Epithelial cell of prostate (primary cell): ENCODE data around the gene GALNT9.
"Not testable (repeated sequence)": the region's sequence is repeated elsewhere in the genome, so short reads cannot be mapped to it uniquely, and the experiment has no call there.

Experiments used
- DNase-seq: peaks from one replicate; pipeline ENCODE4 v3.0.0-alpha.2; 2011; ENCODE audit warnings: low read depth, low spot score
- H3K27ac ChIP-seq: fragments of 450-650 bp; 2 replicates; pipeline ENCODE4 v1.5.1; 2017; ENCODE audit warnings: mild to moderate bottlenecking

GALNT9 gene

DNA sequence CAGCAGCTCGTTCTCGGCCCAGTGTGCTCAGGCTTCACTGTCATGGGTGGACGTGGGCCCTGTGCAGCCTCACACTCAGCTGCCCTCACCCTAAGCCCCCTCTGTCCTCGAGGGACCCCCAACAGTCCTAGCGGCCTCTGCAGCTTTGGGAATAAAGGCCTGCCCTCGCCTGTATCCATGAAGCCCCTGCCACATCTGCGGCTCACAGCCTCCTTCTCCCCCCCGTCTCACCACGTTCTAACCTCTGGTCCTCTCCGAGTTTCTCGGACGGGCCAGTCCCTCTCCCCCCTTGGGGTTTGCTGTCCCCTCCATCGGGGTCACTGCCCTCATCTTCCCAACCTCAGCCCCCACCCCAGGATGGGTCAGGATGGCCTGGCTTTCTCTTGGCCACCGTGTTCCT is 30.2 kb upstream of the GALNT9 start:
- no peak overlapping the region for H3K27ac ChIP-seq
- DNase-seq: no peak

DNA sequence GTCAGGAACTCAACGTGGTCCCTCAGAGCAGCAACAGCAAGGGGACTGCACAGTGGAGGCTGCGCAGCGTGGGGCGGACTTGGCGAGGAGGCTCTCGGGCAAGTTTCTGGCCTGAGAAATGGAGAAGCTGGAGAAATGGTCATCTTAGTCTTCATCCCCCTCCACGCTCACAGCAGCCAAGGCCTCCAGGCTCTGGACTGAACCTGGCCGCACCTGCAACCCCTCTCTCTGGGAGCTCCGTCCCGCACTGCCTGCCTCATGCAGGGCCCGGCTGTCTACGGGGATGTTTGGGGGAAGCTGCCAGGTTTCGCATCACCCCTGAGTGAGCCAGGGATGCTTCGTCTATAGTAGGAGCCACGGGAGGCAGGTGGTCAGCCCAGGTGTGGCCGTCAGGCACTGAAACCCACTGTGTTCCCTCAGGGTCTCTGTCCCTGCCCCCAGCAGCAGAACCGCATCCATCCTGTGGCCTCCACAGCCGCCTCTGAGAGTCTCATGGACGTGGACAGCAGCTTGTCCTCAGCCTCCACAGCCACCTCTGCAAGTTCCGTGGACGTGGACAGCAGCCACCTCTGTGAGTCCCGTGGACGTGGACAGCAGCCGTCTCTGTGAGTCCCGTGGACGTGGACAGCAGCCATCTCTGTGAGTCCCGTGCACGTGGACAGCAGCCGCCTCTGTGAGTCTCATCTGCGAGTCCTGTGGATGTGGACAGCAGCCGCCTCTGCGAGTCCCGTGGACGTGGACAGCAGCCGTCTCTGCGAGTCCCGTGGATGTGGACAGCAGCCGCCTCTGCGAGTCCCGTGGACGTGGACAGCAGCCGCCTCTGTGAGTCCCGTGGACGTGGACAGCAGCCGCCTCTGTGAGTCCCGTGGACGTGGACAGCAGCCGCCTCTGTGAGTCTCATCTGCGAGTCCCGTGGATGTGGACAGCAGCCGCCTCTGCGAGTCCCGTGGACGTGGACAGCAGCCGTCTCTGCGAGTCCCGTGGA is 29.1 kb upstream of the GALNT9 start:
- DNase-seq, H3K27ac ChIP-seq: not testable (repeated sequence)

DNA sequence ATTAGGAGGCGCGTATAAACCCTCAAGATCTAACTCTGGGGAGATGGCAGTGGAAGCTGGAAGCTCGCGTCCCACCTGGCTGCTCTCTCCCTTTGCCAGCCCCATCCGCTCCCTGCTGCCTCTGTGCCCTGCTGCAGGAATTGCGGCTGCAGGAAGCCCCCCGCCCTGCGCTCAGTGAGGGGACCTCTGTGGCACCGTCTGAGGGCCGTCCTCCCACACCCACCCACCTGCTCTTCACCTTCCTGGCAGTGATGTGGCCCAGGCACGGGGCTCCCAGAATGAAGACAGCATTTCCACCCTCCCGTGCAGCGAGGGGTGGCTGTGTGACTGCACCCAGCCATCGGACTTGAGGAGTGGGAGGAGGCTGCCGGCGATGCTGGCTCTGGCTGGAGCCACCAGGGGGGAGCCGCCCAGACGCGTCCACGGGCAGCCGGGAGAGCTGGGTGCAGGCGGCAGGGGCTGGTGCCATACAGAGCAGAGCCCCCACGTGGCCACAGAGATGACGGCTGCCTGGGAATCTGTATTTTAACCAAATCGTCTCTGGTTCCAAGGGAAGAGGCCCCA is 28.3 kb upstream of the GALNT9 start:
- no peak for DNase-seq
- no peak overlapping the region for H3K27ac ChIP-seq

DNA sequence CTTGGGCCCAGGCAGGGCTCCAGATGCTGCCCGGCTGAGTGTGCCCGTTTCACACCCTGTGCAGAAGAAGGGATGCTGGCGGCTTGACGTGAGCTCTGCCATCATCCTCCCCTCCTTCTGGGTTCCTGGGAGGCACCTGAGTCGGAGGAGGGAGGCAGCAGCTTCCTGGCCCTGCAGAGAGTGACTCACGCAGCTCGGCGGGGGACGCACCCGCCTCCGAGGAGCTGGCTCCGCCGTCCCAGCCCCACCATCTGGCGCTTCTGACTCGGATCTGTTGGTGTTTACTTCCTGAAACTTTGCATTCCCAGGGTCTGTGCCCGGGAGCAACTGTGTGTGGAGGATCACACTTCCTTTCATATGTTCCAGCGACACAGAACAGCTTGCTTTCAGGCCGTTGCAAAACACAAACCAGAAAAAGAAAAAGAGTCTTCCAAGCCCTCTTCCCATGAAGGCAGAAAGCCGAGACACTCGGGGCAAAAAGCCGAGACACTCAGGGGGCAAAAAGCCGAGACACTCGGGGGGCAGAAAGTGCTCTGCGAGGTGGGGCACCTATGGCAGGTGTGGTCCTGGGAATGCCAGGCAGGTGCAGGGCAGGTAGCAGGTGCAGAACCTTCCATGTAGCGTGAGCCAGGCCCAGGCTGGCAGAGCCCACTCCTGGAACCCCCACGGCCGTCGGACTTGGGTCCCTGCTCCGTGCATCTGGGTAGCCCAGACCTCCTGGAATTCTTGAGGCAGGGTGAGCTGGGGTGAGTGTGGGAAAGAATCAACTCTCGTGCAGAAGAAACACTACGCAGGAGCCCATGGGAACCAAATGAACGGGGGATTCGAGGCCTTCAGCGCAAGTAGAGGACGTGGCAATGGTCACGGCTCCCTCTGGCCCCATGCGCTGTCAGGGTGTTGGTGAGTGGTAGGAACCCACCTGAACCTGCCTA is 27.6 kb upstream of the GALNT9 start:
- DNase-seq: no peak
- H3K27ac ChIP-seq: no peak overlapping the region

DNA sequence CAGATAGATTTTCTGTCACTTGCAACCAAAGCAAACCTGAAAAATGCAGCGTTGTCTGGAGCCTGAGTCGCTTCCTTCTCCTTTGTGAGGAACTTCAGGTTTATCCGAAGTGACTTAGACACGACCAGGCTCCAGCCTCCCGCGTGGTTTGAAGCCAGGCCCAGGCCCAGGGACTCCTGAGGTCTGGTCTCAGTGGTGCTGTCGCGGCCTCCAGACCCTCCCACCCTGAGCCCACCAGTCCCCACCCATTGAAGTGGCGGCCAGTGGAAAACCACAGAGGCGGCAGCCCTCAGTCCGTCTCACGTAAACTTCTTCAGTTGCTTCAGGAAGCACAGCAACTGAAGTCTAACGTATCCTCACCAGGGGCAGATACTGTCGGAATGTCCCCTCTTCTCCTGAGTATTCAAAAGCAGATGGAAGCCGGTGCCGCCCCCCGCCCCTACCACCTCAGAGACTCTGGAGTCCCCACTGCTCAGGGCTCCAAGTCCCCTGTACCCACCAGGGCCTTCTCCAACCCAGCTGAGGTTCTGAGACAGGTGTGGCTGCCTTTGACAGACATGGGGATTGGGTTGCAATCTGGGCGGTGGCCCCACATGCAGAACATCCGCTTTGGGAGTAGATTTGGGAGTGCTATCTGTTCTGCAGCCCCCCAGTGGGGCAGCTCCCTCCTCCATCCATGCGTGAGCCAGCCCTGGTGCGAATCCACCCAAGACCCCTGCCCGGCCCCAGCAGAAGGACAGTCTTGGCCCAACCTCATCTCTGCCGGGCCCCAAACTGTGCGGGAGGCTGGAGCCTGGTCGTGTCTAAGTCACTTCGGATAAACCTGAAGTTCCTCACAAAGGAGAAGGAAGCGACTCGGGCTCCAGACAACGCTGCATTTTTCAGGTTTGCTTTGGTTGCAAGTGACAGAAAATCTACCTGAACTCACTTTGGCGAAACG is 26.6 kb upstream of the GALNT9 start:
- DNase-seq: no peak
- H3K27ac ChIP-seq: no peak overlapping the region

DNA sequence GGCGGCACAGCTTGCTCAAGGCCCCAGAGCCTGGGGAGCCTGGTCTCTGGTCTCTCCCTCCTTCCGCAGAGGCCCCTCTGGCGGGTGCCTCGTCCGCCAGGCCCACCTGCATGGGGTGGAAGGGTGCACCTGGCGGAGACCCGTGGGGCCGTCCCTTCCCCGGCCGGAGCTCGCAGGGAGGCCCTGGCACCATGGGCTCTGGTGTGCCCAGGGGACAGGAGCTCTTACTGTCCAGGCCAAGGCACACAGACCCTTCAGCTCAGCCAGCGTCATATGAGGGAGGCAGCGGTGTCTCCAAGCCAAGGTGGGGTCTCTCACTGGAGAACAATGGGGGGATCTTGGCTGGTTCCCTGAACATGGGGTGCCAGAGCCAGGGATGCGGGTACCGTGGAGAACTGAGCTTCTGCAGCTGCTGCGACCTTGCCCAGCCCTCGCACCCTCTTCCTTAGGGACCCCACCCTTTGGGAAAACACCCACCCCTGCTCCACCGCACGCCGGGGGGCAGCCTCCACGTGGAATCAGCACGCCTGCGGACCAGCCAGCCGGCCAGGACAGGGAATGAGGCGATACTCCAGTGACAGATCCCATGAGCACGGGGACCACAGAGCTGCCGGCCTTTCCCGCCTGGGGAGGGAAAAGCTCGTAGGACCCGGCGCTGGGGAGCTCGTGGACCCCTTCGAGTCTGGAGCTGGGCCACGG is 25.7 kb upstream of the GALNT9 start:
- DNase-seq: no peak

DNA sequence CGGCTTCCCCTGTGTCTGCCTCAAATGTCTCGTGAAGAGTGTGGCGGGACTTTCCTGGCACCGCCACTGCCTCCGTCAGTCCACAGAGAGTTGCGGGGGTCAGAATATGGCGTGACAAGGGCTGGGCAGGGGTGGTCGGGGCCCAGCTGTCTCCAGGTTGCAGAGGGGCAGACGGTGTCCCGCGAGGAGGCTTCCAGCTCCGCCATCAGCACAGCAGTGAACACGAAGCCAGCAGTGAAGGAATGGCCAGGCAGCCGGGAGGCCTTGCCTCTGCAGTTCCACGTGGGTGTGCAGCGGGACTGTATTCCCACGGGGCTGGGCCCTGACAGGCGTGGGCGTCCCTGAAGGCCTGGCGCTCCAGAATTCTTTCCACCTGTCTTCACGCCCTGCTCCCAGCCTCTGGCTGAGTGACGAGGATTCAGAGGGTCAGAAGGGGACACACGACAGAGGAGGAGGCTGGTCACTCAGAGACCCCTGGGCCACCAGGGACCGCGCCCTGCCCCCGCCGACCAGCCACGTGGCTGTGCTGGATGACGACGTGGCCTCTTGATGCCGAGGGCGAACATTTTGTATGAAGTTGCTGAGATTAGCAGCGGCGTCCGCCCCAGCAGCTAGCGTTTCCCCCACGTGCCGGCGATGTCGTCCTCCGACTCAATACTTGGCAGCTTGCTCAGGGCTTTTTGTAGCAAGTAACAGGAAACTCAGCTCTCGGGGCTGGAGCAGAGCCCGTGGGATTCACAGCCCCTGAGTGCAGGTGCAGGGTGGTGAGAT is 25.0 kb upstream of the GALNT9 start:
- DNase-seq: no peak
- no peak overlapping the region for H3K27ac ChIP-seq

More for the DNA sequence above, 25.7 kb upstream of the GALNT9 start:
- H3K27ac ChIP-seq: no peak overlapping the region

DNA sequence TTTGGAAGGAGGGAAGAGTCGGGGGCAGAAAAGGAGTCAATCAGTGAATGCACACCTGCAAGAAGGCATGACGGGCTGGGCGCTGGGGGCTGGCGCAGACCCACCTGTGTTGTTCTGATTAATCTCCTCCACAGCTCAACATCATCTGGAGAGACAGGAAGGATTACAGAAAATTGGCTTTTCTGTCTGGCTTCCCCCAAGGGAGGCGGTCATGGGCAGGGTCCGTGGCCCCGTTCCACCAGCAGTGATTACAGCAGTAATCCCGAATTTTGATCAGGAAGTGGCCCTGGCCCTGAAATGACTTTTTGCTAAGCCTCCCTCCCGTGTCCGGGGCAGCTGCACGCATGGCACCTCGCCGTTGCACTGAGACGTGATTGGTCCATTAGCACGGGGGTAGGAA is 24.4 kb upstream of the GALNT9 start:
- DNase-seq: no peak

DNA sequence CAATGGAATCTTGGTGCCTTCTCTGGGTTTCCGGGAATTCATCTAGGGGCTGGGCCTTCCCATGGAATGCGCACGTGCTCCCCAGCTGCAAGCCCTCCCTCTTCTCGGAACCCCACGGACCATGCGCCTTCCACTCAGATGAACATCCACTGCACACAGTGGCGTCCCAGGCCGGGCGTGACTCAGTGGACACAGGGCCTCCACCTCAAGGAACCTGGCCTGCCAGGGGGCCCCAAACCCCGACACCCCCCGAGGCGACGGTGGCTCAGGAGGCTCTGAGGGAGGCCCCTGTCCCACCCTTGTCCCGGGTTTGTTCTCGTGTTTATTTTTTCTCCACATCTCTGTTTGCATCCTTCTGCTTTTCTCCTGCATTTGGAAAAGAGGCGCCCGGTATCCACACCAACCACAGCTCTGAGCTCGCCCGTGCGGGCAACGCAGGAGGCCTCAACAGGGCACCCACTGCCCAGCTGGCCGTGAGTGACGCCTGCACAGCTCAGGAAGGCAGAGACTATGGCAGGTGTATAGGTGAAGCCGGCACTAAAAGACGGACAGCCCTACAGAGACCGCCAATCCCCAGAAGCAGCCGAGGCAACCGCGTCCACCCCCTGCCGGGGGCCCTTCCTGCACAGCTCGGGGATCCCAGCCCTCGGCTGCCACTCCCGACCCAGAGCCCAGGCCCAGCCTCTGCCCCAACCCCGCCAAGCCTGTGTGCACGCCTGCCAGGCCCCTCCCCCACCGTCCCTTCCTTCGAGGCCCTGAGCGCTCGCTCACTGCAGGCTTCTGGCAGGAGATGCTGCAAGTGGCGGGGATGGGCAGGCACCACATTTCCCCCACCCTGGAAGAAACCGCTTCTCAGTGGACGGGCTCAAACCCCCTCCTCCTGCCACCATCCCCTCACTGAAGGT is 23.8 kb upstream of the GALNT9 start:
- H3K27ac ChIP-seq: no peak overlapping the region
- no peak for DNase-seq

More for the DNA sequence above, 24.4 kb upstream of the GALNT9 start:
- H3K27ac ChIP-seq: no peak overlapping the region

DNA sequence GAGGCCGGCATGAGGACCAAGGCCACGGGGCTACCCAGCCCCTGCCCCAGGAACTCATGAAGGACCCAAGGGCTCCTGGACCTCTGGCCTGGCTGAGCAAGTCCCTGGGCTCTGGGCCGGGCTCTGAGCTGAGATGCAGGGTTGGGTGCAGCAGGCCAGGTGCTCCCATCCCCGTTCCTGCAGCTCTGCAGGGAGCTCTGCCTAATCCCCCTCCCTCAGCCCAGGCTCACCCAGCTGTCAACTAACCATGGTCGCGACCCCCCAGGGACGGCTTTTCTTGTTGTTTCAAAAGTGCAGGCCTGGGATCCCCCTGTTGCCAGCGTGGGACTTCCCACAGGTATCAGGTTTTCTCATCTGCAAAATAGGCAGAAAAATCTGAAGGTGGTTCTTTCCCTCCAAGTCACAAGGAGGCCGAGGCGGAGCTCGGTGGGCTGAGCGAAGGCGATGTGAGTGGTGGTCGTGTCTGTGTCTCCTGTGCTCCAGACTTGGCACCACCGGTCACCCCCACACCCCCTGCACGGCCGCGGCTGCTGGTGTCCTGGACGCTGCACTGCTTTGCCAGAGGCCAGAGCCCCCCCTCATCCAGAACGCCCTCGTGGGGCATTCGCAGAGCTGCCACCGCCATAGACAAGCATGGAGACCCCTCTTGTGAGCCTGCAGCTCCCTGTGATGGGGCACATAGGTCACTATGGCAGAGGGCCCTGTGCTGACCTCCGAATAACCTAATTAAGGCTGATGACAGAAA is 22.5 kb upstream of the GALNT9 start:
- DNase-seq: no peak
- H3K27ac ChIP-seq: no peak overlapping the region

DNA sequence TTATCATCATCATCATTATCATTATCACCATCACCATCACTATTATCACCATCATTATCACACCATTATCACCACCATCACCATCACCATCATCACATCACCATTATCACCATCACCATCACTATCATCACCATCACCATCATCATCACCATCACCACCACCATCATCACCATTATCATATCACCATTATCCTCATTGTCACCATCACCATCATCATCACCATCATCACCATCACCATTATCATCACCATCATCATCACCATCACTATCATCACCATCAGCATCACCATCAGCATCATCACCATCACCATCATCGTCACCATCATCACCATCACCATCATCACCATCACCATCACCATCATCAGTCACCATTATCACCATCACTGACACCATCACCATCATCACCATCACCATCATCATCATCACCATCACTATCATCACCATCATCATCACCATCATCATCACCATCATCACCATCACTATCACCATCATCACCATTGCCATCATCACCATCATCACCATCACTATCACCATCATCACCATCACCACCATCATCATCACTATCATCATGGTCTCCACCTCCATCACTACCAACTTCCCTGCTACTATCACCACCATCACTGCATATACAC is 20.2 kb upstream of the GALNT9 start:
- no peak overlapping the region for H3K27ac ChIP-seq
- DNase-seq: no peak

DNA sequence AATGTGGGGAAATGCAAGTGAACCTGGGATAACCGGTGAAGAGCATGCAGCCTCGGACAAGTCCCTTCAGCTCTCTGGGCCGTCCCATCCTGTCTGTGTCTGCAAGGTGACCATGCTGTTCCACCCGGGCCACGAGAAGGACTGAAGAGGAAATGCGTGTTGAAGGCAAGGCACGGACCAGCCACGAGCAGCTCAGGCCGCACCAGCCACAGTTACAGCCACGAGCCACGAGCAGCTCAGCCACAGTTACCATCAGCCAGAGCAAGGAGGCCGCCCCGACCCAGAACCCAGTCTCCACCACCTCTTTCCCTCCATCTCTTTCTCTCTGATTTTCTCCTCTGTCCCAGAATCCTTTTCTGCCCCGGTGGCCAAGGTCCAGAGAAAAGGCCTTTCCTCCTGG is 18.8 kb upstream of the GALNT9 start:
- H3K27ac ChIP-seq: no peak overlapping the region

DNA sequence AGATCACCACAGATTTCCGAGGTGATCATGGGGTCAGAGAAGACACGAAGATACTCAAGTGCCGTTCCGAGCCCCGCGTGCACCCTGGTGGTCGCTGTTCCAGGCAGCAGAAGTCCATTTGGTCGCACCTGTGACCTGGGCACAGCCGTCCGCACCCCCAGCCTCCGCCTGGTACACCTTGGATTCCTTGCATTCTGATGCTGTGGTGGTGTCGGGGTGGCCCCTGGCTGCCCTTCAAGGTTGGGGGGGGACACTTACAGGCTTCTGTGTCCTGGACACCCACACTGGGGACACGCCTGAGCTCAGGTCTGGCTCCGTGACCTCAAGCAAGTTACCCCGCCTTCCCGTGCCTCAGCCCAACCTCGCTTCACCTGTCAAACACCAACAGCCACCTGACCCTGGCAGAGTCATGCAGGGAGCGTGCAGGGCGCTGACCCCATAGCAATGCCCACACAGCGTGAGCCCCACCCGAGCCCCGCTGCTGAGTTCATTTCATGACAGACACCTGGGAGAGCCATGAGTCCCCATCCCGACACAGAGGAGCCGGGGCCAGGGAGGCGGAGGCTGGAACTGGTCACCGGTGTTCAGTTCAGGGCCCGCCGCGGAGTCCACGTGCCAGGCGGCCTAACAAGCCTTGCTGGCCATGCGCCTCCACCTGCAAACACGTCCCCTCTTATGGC is 17.9 kb upstream of the GALNT9 start:
- no peak overlapping the region for H3K27ac ChIP-seq

More for the DNA sequence above, 18.8 kb upstream of the GALNT9 start:
- DNase-seq: no peak

DNA sequence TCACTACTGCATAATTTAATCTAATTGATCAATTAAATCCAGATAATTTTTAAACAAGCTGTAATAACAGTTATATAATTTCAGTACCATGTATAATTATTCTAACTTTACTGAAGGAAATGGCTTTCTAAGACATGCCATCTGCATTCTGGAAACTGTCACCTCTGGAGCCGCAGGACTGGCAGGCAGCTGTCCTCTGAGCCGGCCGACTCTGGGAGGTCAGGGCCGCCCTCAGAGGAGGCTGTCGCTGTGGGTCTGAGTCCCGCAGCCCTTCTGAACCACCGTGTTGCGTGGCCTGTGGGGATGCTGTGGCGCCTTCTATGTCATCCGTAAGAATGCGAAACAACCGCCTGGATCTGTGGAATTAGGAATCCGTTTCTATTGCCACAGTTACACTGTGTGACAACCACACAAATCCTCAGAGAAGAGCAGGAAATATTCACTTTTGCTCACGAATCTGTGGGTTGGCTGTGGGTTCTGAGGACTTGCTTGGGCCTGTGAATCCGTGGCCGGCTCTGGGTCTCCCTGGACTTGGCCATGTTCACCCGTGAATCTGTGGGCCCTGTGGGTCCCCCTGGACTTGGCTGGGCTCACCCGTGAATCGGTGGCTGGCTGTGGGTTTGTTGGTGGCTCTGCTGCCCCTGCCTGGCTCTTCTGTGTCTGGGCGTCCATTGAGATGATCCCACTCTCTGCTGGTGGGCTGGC is 17.2 kb upstream of the GALNT9 start:
- no peak for DNase-seq
- H3K27ac ChIP-seq: no peak overlapping the region

More for the DNA sequence above, 17.9 kb upstream of the GALNT9 start:
- no peak for DNase-seq
